ENCODE results near the gene POU5F1. TPM values are rescaled to one million over a fixed set of nuclear protein-coding genes. Genes with fewer than 3 reads are reported as not detected.

The POU5F1 gene
- total and polyA plus RNA-seq, 2 of the 4 experiments (the other 2 are of a cell fraction), result not detected

DNA sequence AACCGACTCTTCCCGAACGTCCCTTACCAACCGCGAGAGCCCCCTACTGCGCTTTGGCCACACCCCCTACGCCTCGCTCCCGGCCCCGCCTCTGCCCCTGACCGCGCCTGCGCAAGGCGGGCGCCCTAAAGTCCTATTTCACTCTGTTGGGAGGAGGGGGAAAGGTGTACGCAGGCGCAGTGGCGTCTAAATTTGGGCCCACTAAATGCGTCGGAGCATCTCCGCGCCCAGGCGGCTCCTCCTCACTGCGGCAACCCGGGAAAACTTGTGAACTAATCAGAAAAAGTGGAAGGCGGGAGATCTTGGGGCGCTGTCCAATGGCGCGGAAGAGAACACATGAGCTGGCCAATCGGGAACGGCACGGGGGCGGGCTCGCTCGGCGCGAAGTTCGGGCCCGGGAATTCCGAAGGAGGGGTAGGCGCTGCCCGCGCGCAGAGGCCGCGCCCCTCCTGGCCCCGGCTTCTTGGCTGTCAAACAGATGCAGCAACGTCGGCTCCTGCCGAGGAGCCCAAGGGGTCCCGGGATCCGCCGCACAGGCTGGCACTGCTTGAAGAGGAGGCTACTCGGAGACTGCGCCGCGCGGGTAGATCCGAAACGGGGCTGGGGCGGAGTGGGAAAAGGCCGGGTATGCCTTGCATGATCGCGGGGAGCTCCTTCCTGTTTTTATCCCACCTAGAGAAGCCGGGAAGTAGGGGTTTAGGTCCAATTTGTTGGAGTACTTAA, 12.2 kb downstream of the POU5F1 start, which contains the start of gene TCF19:
Gene TCF19, plus strand, starts transcription at position 450 of the 723 bp plus-strand sequence. CDS start 881 bp downstream, outside the sequence.
- Histone ChIP-seq H2BK15ac (ENCODE audit: low read depth, low read length) (no peak within 1 kb of the TSS; the same call in 2 of the 3 replicates), H3K18ac (ENCODE audit: low read depth, low read length) (peak within 1 kb of the TSS; percentile 13), H3K56ac (ENCODE audit: extremely low read depth, insufficient read depth, low read length) (peak within 1 kb of the TSS; percentile 70), H3K9ac (ENCODE audit: low read depth, low read length) (peak within 1 kb of the TSS; percentile 68), H4K8ac (ENCODE audit: low read depth in 2 of 2, low read length in 2 of 2) (peak within 1 kb of the TSS; percentile 87 to 88), H3K9me3 (ENCODE audit: control insufficient read depth, insufficient read depth, low read length) (no peaks in the 10 kb centered on the region), H3K4me2 (ENCODE audit: low read depth, low read length) (peak within 1 kb of the TSS; percentile 77), H3K14ac (replicated peaks; ENCODE audit: low read depth, low read length) (peak within 1 kb of the TSS; percentile 79), H3K27me3 (ENCODE audit: control insufficient read depth, insufficient read depth, low read length) (no peaks in the 10 kb centered on the region), H4K20me1 (ENCODE audit: insufficient read depth, low read length) (peaks cover 1% of the 10 kb centered on the region; the same call in 1 of the 2 replicates), H4K5ac (ENCODE audit: low read depth, low read length) (peak within 1 kb of the TSS; percentile 40), H3K4ac (ENCODE audit: low read depth, low read length) (peak within 1 kb of the TSS; percentile 76), H3K23ac (ENCODE audit: low read depth, low read length) (peak within 1 kb of the TSS; percentile 88), H2AFZ (replicated peaks; ENCODE audit: low read length, poor library complexity) (peak within 1 kb of the TSS; percentile 97), H3K36me3 (ENCODE audit: control insufficient read depth, insufficient read depth, low read length) (peaks cover 7% of the 10 kb centered on the region; the same call in 1 of the 2 replicates), H2AK5ac (ENCODE audit: low read depth, low read length) (peak within 1 kb of the TSS; percentile 86), H3K27ac (ENCODE audit: insufficient read depth, low read length) (peak within 1 kb of the TSS; percentile 86), H2AK9ac (replicated peaks; ENCODE audit: low read depth, low read length, poor library complexity) (peak within 1 kb of the TSS; percentile 91), H2BK5ac (ENCODE audit: low read depth, low read length, poor library complexity, severe bottlenecking) (peak within 1 kb of the TSS; percentile 43), H3K9me1 (ENCODE audit: insufficient read depth, low read length) (peaks cover 19% of the 10 kb centered on the region), H3K4me1 (ENCODE audit: control insufficient read depth, insufficient read depth, low read length) (peaks cover 10% of the 10 kb centered on the region), H4K91ac (ENCODE audit: insufficient read depth, low read depth, low read length) (peak within 1 kb of the TSS; percentile 44; the same call in 1 of the 2 replicates), H2BK20ac (ENCODE audit: low read depth, low read length) (no peak within 1 kb of the TSS), H2BK120ac (ENCODE audit: low read depth, low read length) (no peak within 1 kb of the TSS), H3K79me1 (ENCODE audit: low read depth in 1 of 2, low read length in 2 of 2) (peaks cover 14 to 56% of the 10 kb centered on the region in 2 experiments), H3K4me3 (ENCODE audit: insufficient read depth, low read depth, low read length) (peak within 1 kb of the TSS; percentile 69)
- dilution Hi-C loops (cut with HindIII; ENCODE audit: low sequenced_read_pairs, unreplicated experiment) (no loop called here), in situ Hi-C loops (cut with MboI; ENCODE audit: low sequenced_read_pairs) (no loop called here), intact Hi-C loops (cut with micrococcal nuclease) (no loop called here)
- ATAC-seq (ENCODE audit: low read depth), result peak; percentile 97
- TF ChIP-seq BHLHE40 (IDR thresholded peaks at IDR 0.05; ENCODE audit: low read depth, low read length) (peak; percentile 79), MAZ (IDR thresholded peaks at IDR 0.05; ENCODE audit: borderline replicate concordance, low read depth, low read length) (peak; percentile 96), MAFK (IDR thresholded peaks at IDR 0.05; ENCODE audit: low read depth, low read length) (no peak), FOS (IDR thresholded peaks at IDR 0.05; ENCODE audit: low read depth, low read length) (peak; percentile 68), CEBPB (IDR thresholded peaks at IDR 0.05; ENCODE audit: low read depth, low read length) (no peak), MXI1 (IDR thresholded peaks at IDR 0.05; ENCODE audit: borderline replicate concordance, low read depth, low read length) (peak; percentile 87), NFE2L2 (IDR thresholded peaks at IDR 0.05; ENCODE audit: low read depth, low read length) (no peak)
- ChIA-PET CTCF (interaction anchor here (0.9 kb wide), 1 partner anchor 38 kb away, joined by 5 read pairs; no protein-coding TSS in a partner anchor), POLR2A (ENCODE audit: unreplicated experiment) (no interaction called here)
- no TSS peak for BruUV-seq (replicated peaks)
- peak; percentile 99 for DNase-seq
- WGBS, 2 experiments (ENCODE audit: extremely low coverage in 2 of 2, insufficient read length in 1 of 2), result 0% methylated on average over 35 of the region's 65 CpGs; no CpG with 5 or more reads in 1 of the 2 experiments
